ENCODE measurements around the gene LRRC47.
A peak's percentile ranks its signal among the peaks of the same experiment; 100 is the strongest.

The LRRC47 gene

DNA sequence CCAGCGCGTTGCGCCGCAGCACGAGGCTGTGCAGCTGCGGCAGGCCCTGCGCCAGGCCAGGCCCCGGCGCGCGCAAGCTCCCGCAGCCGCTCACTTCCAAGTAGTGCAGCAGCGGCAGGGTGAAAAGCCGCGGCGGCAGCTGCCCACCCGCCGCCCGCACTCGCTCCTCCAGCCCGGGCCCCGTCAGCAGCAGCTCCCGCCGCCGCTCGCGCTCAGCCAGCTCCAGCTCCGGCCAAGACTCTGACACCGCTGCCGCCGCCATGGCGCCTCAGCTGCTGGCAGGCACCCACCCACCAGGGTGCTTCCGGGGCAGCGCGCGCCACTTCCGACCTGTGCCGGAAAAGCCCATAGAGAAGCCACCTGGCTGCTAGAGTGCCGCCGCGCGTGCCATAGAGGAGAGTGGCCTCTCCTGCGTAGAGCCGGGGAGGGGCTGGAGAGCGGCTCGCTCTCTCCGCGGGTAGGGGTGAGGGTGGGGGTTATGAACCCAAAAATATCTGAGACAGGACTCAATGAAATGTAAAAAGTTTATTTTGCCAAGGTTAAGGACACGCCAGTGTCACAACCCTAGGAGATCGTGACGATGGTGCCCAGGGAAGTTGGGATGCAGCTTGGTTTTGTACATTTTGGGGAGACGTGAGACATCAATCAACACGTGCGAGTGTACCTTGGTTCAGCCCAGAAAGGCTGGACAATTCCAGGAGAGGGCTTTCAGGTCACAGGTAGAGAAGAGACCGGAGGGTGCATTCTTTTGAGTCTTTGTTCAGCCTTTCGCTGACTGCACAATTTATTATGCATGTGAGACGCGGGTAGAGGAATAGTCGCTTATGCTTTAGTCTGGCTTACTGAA lies at the start of gene LRRC47:
LRRC47 (minus strand) TSS at position 284 of the 847 bp plus-strand sequence; CDS start at position 262, 22 bp downstream.
- peak; percentile 86 for DNase-seq (ENCODE audit: low read depth)

- DNase-seq (ENCODE audit: low read depth) = no peak
Observed at GRCh38 chr1:3842912-3843311, 46.6 kb upstream of the LRRC47 start.

DNA sequence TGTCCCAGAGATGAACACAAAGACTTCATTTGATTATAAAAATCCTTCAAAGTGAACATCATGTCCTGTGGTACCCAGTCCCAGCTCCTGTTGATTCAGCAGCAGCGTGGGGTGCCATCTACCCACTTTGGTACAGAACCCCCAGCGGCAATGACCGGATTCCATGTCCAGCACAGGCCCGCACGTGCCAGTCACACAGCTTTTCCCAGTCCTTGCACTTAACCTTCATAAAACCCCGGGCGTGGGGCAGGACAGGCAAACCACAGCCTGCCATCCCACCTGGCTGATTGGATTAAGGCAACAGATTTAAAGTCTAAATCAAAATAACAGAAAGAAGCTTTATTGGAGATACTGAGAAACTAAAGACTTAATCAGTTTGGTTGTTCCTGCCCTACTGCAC lies 45.2 kb upstream of the LRRC47 start:
- no peak for DNase-seq (ENCODE audit: low read depth)

DNA sequence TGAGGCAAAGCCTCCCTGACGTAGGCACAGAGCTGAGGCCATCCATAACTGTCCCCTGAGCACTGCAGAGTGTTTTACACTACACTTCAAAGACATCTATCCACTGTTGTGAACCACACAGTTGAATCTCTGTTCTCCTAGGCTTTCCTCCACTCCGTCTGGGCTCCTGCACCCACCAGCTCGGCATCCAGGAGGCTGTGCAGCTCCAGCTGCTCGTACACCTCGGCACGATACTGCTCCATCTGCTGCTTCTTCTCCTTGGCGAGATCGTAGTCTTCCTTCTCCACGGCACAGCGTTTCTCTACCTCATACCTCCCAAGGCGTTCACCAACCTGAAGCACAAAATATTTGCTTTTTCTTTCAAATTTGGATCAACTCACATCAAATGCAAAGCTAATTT lies 42.5 kb upstream of the LRRC47 start:
- no peak for DNase-seq (ENCODE audit: low read depth)

- no peak for DNase-seq (ENCODE audit: low read depth)
Observed at GRCh38 chr1:3837685-3838084, 41.4 kb upstream of the LRRC47 start.

- DNase-seq (ENCODE audit: low read depth) = no peak
Observed at GRCh38 chr1:3837200-3837599, 40.9 kb upstream of the LRRC47 start.

DNA sequence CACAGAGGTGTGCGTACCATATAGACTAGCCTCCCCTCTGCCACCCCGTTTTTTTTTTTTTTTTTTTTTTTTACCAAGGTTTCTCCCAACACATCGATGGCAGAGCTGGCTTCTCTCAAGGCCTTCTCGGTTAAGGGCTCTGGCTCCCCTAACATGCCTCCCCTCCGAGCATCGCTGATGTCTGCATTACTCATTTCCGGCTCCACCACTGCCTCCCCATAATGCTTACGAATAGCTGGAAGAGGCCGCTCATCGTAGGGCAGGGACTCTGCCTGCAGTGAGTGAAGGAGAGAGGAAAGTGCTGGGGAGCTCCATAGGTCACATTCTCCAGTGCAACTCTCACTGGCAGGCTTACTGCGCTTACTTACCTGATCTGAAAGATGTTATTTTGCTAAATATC lies 40.1 kb upstream of the LRRC47 start:
- no peak for DNase-seq (ENCODE audit: low read depth)

- no peak for DNase-seq (ENCODE audit: low read depth)
Observed at GRCh38 chr1:3834701-3835100, 38.4 kb upstream of the LRRC47 start.

DNA sequence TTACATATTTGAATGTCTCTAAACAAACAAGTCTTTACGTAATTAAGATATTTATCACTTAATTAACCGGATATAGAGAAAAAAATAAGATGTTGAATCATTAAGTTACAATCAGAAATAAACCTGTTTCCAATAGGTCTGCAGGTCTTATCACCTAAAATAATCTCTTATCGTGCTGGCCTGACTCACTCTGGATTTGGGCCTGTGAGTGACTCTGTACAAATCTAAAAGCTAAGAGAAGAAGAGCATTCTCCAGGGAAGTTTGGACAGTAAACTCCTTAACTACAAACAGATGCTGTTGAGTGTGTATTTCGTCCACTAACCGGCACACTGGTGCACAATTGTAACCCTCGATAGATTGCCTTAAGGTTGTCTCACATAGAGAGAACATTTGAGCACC lies 35.4 kb upstream of the LRRC47 start:
- no peak for DNase-seq (ENCODE audit: low read depth)

DNA sequence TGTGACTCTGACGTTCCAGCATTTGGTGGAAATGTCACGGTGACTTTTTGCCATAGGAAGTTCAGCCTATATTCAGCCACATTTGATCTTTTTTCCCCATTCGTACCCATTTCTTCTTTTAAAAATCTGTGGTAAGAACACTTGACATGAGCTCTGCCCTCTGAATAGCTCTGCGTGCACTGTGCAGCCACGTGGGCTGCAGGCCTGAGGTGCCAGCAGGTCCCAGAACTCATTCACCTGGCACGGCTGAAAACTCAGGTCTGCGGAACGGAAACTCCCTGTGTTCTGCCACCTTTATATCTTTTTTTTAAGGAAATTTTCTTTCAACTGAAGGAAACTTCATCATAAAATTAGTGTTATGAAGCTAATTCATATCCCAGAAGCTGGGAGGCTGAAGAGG lies 32.1 kb upstream of the LRRC47 start:
- no peak for DNase-seq (ENCODE audit: low read depth)

DNA sequence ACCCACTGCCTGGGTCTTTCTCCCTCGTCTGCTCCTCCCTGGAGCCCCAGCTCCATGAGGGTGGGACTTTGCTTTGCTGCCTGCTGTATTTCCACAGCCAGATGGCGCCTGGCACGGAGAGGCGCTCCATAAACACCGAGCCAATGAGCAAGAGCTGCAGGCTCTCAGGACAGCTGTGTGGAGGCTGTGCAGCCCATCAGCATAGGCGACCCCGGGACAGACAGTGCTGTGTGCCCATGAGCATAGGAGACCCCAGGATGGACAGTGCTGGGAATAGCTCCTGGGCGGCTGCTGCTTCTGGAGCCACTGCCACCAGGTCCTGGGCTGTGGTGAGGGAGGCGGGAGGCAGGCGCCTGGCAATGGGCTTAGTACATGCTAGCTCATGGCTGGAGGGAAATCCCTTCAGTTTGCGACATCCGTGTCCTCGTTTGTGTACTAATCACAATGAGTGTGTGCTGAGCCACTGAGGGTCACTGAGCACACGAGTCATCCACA lies 31.6 kb upstream of the LRRC47 start:
- no peak for DNase-seq (ENCODE audit: low read depth)

- no peak for DNase-seq (ENCODE audit: low read depth)
Observed at GRCh38 chr1:3825356-3825755, 29.1 kb upstream of the LRRC47 start.

DNA sequence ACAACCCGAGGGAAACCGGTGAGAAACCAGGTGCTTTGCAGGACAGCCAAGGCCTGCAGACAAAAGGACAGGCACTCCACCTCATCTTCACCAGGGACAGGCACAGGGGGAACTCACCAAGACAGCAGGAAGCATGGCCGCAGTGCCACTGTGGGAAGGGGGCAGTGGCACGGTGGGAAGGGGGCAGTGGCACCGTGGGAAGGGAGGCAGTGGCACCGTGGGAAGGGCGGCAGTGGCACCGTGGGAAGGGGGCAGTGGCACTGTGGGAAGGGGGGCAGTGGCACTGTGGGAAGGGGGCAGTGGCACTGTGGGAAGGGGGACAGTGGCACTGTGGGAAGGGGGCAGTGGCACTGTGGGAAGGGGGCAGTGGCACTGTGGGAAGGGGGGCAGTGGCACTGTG lies 28.4 kb upstream of the LRRC47 start:
- DNase-seq (ENCODE audit: low read depth) = no peak

DNA sequence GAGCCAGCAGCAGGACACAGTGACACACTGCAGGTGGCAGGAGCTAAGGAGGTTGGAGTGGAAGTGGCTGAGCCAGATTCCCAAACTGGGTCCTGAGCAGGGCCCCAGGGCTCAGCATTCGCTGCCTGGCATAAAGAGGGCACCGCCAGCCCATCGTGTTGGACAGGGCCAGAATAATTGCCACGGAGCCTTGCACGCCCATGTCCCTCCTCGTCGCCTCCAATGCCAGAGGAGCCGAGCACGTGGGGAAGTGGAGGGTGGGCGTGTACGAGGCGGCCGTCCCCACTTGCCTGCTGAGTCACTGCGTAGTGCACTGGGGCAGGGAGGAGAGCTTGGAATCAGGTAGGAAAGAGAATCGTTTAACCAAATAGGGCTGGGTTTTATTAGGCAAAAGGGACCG lies 26.1 kb upstream of the LRRC47 start:
- no peak for DNase-seq (ENCODE audit: low read depth)

GRCh38 chr1:3821908-3822307 lies 25.6 kb upstream of the LRRC47 start:
- DNase-seq (ENCODE audit: low read depth) = no peak

GRCh38 chr1:3821447-3821846 lies 25.1 kb upstream of the LRRC47 start:
- DNase-seq (ENCODE audit: low read depth) = no peak

DNA sequence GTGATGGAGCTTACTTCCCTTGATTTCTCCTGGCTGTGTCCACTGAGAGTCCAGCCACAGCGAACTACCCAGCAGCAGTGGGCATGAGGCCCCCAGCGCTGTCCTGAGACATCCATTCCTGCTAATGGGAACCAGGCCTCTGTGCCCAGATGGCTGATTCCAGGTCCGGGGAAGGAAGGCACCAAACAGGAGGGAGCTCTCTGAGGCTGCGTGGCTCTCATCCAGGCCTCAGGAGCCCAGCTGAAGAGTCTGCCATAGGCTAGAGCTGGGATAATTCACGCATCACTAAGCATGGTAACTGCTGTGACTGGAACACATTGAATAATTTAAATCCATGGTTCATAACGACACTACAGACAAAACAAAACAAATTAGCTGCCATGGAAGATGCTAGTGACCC lies 24.7 kb upstream of the LRRC47 start:
- no peak for DNase-seq (ENCODE audit: low read depth)

- no peak for DNase-seq (ENCODE audit: low read depth)
Observed at GRCh38 chr1:3820316-3820715, 24.0 kb upstream of the LRRC47 start.

DNA sequence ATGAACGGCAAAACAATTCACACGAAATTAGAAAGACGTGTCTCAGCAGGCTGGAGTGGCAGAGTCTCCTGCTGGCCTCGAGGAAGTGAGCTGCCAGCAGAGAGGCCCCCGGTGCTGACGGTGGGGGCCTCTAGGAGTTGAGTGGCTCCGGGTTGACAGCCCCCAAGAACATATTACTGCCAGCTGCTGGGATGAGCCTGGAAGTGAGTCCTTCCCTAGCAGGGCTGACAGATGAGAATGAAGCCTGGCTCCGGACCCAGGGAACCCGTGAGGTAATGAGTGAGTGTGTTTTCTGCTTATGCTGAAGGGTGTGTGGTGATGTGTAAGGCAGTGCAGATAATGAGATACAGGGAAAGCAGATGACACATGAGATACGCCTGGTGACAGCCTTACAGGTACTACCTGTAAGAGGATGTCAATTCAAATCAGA lies 23.5 kb upstream of the LRRC47 start:
- no peak for DNase-seq (ENCODE audit: low read depth)

DNA sequence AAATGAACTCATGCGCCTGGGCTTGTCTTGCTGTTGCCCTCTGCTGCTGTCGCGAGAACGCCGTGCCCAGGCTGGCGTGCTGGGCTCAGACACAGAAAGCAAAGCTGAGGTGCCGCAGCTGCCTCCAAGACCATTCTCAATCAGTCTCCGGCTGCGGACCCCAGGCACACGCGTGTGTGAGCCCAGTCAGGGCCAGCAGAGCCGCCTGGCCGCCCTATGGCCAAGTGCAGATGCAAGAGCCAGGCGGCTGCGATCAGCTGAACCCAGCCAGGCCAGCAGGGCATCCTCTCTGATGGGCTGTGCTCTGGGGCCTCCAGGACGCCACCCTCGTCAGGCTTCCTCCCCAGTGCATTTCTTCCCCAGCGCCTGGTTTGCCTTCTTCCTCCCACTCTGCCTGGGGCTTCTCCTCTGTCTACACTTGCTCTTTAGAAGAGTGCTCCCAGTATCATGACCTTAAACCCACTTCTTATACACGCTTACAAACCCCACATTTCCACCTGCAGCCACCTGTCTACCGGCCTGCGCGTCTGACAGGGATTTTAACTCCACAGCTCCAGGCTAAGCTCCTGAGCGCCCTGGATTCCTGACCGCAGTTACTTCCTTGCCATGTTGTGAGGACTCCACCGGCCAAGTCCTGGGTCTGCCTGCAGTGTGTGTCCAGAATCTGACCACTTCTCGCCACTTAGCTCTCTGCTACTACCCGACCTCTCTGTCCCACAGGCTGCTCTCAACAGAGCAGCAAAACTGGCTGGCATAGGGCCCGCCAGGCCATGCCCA lies 21.7 kb upstream of the LRRC47 start:
- no peak for DNase-seq (ENCODE audit: low read depth)

- DNase-seq (ENCODE audit: low read depth) = no peak
Observed at GRCh38 chr1:3817138-3817740, 20.9 kb upstream of the LRRC47 start.

GRCh38 chr1:3816331-3817137 lies 20.2 kb upstream of the LRRC47 start:
- no peak for DNase-seq (ENCODE audit: low read depth)
